Measurements from ENCODE around the gene TMSB10.
"Not testable (repeated sequence)": the region's sequence is repeated elsewhere in the genome, so short reads cannot be mapped to it uniquely, and the experiment has no call there.

TMSB10 gene

DNA sequence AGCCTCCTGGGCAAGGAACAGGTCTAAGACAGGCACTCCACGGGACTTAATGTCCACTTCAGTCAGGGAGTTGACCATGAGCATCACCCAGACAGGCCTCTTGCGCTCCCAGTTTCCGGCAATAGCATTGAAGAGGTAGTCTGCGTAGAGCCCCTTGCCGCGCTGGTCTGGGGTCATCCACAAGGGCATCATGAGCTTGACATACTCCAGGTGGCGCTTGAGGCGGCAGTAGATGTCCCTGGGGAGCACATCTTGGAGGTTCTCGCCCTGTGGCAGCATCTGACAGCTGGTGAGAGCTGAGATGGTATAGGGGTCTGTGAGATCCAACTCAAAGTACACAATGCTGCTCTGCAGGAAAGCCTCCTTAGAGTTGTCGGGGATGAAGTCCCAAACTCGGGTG lies 35.1 kb upstream of the TMSB10 start:
- H3K27me3 ChIP-seq (ENCODE audit: insufficient read depth, low read length): peaks cover 3% of the 10 kb centered on the region; the same call in 1 of the 2 replicates
- H3K36me3 ChIP-seq (ENCODE audit: insufficient read depth, low read length): no peaks in the 10 kb centered on the region
- WGBS: 92% methylated on average over 11 of the region's 11 CpGs
- H3K4me1 ChIP-seq (ENCODE audit: insufficient read depth, low read length): no peaks in the 10 kb centered on the region
- no peak overlapping the region for H3K4me3 ChIP-seq (ENCODE audit: low read length)
- H3K9me3 ChIP-seq (ENCODE audit: insufficient read depth, low read depth, low read length): no peaks in the 10 kb centered on the region
- H3K27ac ChIP-seq (ENCODE audit: low read depth, low read length): no peak overlapping the region
- no peak overlapping the region for H3K9ac ChIP-seq (ENCODE audit: low read depth, low read length)

- H3K4me3 ChIP-seq (ENCODE audit: low read length); H3K27ac ChIP-seq (ENCODE audit: low read depth, low read length); H3K9me3 ChIP-seq (ENCODE audit: insufficient read depth, low read depth, low read length); H3K36me3 ChIP-seq (ENCODE audit: insufficient read depth, low read length); H3K9ac ChIP-seq (ENCODE audit: low read depth, low read length); H3K4me1 ChIP-seq (ENCODE audit: insufficient read depth, low read length): not testable (repeated sequence)
- WGBS: 91% methylated on average over 9 of the region's 9 CpGs
- H3K27me3 ChIP-seq (ENCODE audit: insufficient read depth, low read length): peaks cover 22% of the 10 kb centered on the region
These were observed 32.8 kb upstream of the TMSB10 start for GRCh38 chr2:84872691-84873090.

- H3K27me3 ChIP-seq (ENCODE audit: insufficient read depth, low read length): peaks cover 28% of the 10 kb centered on the region
- H3K36me3 ChIP-seq (ENCODE audit: insufficient read depth, low read length): no peaks in the 10 kb centered on the region
- no peaks in the 10 kb centered on the region for H3K9me3 ChIP-seq (ENCODE audit: insufficient read depth, low read depth, low read length)
- no peak overlapping the region for H3K4me3 ChIP-seq (ENCODE audit: low read length)
- WGBS: 94% methylated on average over 5 of the region's 5 CpGs
- no peak overlapping the region for H3K27ac ChIP-seq (ENCODE audit: low read depth, low read length)
- no peak overlapping the region for H3K9ac ChIP-seq (ENCODE audit: low read depth, low read length)
- H3K4me1 ChIP-seq (ENCODE audit: insufficient read depth, low read length): no peaks in the 10 kb centered on the region
These were observed 32.1 kb upstream of the TMSB10 start for GRCh38 chr2:84873350-84873749.

DNA sequence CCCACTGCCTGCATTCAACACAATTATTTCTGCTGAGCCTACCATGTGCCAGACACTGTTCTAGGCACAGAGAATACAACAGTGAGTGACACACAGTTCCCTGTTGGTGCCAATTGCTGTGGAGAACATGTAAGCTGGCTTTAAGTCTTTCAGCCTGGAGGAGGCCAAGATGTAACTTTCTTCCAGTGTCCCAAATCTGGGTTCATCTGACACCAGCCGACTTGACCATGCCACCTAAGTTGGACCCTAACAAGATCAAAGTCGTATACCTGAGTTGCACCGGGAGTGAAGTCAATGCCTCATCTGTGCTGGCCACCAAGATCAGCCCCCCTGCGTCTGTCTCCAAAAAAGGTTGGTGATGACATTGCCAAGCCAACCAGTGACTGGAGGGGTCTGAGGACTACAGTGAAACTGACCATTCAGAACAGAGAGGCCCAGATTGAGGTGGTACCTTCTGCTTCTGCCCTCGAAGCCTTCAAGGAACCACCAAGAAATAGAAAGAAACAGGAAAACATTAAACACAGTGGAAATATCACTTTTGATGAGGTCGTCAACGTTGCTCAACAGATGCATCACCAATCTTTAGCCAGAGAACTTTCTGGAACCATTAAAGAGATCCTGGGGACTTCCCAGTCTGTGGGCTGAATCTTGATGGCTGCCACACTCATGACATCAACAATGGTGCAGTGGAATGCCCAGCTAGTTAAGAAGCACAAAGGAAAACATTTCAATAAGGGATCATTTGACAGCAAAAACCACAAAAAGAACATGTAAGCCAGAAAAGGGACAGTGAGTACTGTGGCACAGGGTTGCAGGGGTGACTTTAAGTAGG lies 30.9 kb upstream of the TMSB10 start:
- 92% methylated on average over 7 of the region's 7 CpGs for WGBS
- Histone ChIP-seq H3K27me3 (ENCODE audit: insufficient read depth, low read length) (peaks cover 41% of the 10 kb centered on the region), H3K4me3 (ENCODE audit: low read length) (no peak overlapping the region), H3K36me3 (ENCODE audit: insufficient read depth, low read length) (no peaks in the 10 kb centered on the region), H3K9ac (ENCODE audit: low read depth, low read length) (no peak overlapping the region), H3K4me1 (ENCODE audit: insufficient read depth, low read length) (0 out of 2 replicates have a peak, but pooled peaks cover 3% of the 10 kb centered on the region), H3K27ac (ENCODE audit: low read depth, low read length) (no peak overlapping the region), H3K9me3 (ENCODE audit: insufficient read depth, low read depth, low read length) (no peaks in the 10 kb centered on the region)

- H3K27me3 ChIP-seq (ENCODE audit: insufficient read depth, low read length): peaks cover 46% of the 10 kb centered on the region
- 87% methylated on average over 4 of the region's 4 CpGs for WGBS
These were observed 30.3 kb upstream of the TMSB10 start for GRCh38 chr2:84875213-84875560.

DNA sequence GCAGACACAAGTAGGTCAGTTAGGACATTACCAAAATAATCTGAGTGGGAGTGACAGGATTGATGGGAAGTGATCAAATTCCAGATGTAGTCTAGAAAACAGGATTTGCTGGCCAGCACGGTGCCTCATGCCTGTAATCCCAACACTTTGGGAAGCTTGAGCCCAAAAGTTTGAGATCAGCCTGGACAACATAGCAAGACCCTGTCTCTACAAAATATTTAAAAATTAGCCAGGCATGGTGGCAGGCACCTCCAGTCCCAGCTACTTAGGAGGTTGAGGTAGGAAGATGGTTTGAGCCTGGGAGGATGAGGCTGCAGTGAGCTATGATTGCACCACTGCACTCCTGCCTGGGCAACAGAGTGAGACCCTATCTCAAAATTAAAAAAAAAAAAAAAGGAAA lies 29.8 kb upstream of the TMSB10 start:
- H3K27ac ChIP-seq (ENCODE audit: low read depth, low read length); H3K4me3 ChIP-seq (ENCODE audit: low read length); H3K36me3 ChIP-seq (ENCODE audit: insufficient read depth, low read length); H3K4me1 ChIP-seq (ENCODE audit: insufficient read depth, low read length); H3K9ac ChIP-seq (ENCODE audit: low read depth, low read length); H3K9me3 ChIP-seq (ENCODE audit: insufficient read depth, low read depth, low read length): not testable (repeated sequence)
- 92% methylated on average over 1 of the region's 1 CpG for WGBS
- H3K27me3 ChIP-seq (ENCODE audit: insufficient read depth, low read length): peaks cover 51% of the 10 kb centered on the region

More at GRCh38 chr2:84875213-84875560, 30.3 kb upstream of the TMSB10 start:
- no peaks in the 10 kb centered on the region for H3K36me3 ChIP-seq (ENCODE audit: insufficient read depth, low read length)
- no peaks in the 10 kb centered on the region for H3K9me3 ChIP-seq (ENCODE audit: insufficient read depth, low read depth, low read length)
- 0 out of 2 replicates have a peak, but pooled peaks cover 3% of the 10 kb centered on the region for H3K4me1 ChIP-seq (ENCODE audit: insufficient read depth, low read length)
- no peak overlapping the region for H3K9ac ChIP-seq (ENCODE audit: low read depth, low read length)
- H3K4me3 ChIP-seq (ENCODE audit: low read length): no peak overlapping the region
- no peak overlapping the region for H3K27ac ChIP-seq (ENCODE audit: low read depth, low read length)

- Histone ChIP-seq H3K36me3 (ENCODE audit: insufficient read depth, low read length) (no peaks in the 10 kb centered on the region), H3K4me3 (ENCODE audit: low read length) (no peak overlapping the region), H3K9me3 (ENCODE audit: insufficient read depth, low read depth, low read length) (no peaks in the 10 kb centered on the region), H3K9ac (ENCODE audit: low read depth, low read length) (no peak overlapping the region), H3K27ac (ENCODE audit: low read depth, low read length) (no peak overlapping the region), H3K4me1 (ENCODE audit: insufficient read depth, low read length) (peaks cover 5% of the 10 kb centered on the region), H3K27me3 (ENCODE audit: insufficient read depth, low read length) (peaks cover 58% of the 10 kb centered on the region)
- 92% methylated on average over 3 of the region's 3 CpGs for WGBS
These were observed 29.1 kb upstream of the TMSB10 start for GRCh38 chr2:84876369-84876768.

- H3K36me3 ChIP-seq (ENCODE audit: insufficient read depth, low read length): no peaks in the 10 kb centered on the region
- peaks cover 7% of the 10 kb centered on the region for H3K4me1 ChIP-seq (ENCODE audit: insufficient read depth, low read length)
- 86% methylated on average over 1 of the region's 1 CpG for WGBS
- H3K9ac ChIP-seq (ENCODE audit: low read depth, low read length): no peak overlapping the region
- H3K4me3 ChIP-seq (ENCODE audit: low read length): no peak overlapping the region
- H3K9me3 ChIP-seq (ENCODE audit: insufficient read depth, low read depth, low read length): no peaks in the 10 kb centered on the region
- H3K27me3 ChIP-seq (ENCODE audit: insufficient read depth, low read length): peaks cover 76% of the 10 kb centered on the region
- no peak overlapping the region for H3K27ac ChIP-seq (ENCODE audit: low read depth, low read length)
These were observed 27.0 kb upstream of the TMSB10 start for GRCh38 chr2:84878459-84878858.

DNA sequence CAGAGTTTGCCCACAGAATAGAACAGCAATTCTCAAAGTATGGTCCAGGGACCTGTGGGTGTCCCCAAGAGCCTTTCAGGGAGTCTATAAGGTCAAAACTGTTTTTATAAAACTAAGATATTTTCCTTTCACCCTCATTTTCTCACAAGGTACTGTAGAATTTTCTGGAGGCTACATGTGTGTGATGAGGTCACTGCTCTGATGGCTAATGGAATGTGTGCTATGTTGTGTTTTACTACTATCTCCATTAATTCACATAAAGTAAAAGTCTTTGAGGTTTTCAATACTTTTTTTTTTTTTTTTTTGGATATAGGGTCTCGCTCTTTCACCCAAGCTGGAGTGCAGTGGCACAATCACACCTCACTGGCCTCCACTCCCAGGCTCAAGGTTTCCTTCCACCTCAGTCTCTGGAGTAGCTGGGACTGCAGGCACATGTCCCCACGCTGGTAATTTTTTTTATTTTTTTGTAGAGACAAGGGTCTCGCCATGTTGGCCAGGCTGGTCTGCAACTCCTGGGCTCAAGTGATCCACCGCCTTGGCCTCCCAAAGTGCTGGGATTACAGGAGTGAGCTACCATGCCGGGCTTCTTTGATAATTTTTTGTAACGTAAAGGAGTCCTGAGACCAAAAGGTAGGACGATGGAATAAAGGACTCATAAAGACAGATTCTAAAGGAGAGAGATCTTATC lies 26.4 kb upstream of the TMSB10 start:
- Histone ChIP-seq H3K9ac (ENCODE audit: low read depth, low read length) (no peak overlapping the region), H3K4me3 (ENCODE audit: low read length) (peak overlapping the region; percentile 68), H3K4me1 (ENCODE audit: insufficient read depth, low read length) (peaks cover 7% of the 10 kb centered on the region), H3K36me3 (ENCODE audit: insufficient read depth, low read length) (no peaks in the 10 kb centered on the region), H3K27ac (ENCODE audit: low read depth, low read length) (no peak overlapping the region), H3K27me3 (ENCODE audit: insufficient read depth, low read length) (peaks cover 82% of the 10 kb centered on the region), H3K9me3 (ENCODE audit: insufficient read depth, low read depth, low read length) (no peaks in the 10 kb centered on the region)
- 74% methylated on average over 7 of the region's 7 CpGs for WGBS

DNA sequence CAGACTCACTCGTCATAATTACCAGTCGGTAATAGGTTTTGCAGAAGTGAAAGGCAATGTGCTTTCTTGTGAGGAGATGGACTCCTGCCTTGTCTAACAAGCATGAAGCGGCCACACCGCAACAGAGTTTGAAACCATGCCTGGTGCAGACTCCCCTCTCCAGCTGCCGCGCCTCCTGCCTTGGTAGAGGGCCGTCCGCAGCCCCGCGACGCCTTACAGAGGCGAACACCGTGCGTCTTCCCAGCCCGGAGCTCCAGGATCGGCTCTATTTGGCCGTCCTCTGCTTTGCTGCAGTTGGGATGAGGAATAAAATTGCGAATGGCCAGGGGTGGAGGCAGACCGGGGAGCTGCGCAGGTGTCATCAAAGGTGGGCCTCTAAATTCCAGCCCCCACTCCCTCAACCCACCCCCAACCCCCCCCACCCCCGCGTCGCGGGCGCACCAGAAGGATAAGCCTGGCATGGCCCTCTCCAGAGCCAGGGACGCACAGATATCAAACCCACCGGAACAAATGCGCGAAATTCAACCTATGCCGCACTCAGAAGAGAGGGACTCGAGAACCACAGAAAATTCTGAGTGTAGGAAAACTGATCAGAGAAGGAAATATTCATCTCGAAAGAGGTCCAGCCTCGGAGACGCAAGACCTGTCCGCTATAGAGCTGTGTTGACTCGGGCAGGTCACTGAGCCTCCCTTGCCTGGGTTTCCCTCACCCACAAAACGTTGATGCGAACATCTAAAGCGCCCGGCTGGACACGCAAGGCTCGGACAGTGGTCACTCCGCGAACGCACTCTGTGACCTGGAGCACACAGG lies 25.7 kb upstream of the TMSB10 start:
- Histone ChIP-seq H3K4me1 (ENCODE audit: insufficient read depth, low read length) (peaks cover 7% of the 10 kb centered on the region), H3K4me3 (ENCODE audit: low read length) (peak overlapping the region; percentile 68), H3K27me3 (ENCODE audit: insufficient read depth, low read length) (peaks cover 89% of the 10 kb centered on the region), H3K36me3 (ENCODE audit: insufficient read depth, low read length) (no peaks in the 10 kb centered on the region), H3K9ac (ENCODE audit: low read depth, low read length) (no peak overlapping the region), H3K9me3 (ENCODE audit: insufficient read depth, low read depth, low read length) (no peaks in the 10 kb centered on the region), H3K27ac (ENCODE audit: low read depth, low read length) (no peak overlapping the region)
- 6% methylated on average over 42 of the region's 45 CpGs for WGBS

- peaks cover 94% of the 10 kb centered on the region for H3K27me3 ChIP-seq (ENCODE audit: insufficient read depth, low read length)
- under 1% methylated on average over 8 of the region's 8 CpGs for WGBS
- H3K36me3 ChIP-seq (ENCODE audit: insufficient read depth, low read length): no peaks in the 10 kb centered on the region
- H3K9me3 ChIP-seq (ENCODE audit: insufficient read depth, low read depth, low read length): no peaks in the 10 kb centered on the region
- H3K4me1 ChIP-seq (ENCODE audit: insufficient read depth, low read length): peaks cover 7% of the 10 kb centered on the region
- H3K27ac ChIP-seq (ENCODE audit: low read depth, low read length): no peak overlapping the region
- H3K9ac ChIP-seq (ENCODE audit: low read depth, low read length): peak overlapping the region; percentile 70
- H3K4me3 ChIP-seq (ENCODE audit: low read length): peak overlapping the region; percentile 68
These were observed 25.1 kb upstream of the TMSB10 start for GRCh38 chr2:84880395-84880644.
